Endothelial cell of umbilical vein (primary cell): ENCODE measurements around the gene CNOT4. TPM values are rescaled to one million over a fixed set of nuclear protein-coding genes. Genes with fewer than 3 reads are reported as not detected.

ENCODE experiments used
- BruUV-seq: library from RNA; stranded (reverse); fragments of 400-500 nt; replicated peaks from 2 replicates; lab custom pipeline; 2021; lab: Mats Ljungman, UMichigan
- CTCF ChIA-PET: fragments of 300-600, 350-600 bp; sonication (Branson Sonifier 250); formaldehyde crosslinking; loops from one replicate; lab custom pipeline; 2021; ENCODE audit warnings: antibody characterized with exemption, inconsistent platforms; lab: Charles Lee
- POLR2A ChIA-PET: fragments of 300-600, 350-600 bp; sonication (Branson Sonifier 250); formaldehyde crosslinking; loops from one replicate; lab custom pipeline; 2021; ENCODE audit warnings: antibody characterized with exemption, inconsistent platforms; lab: Charles Lee
- DNase-seq: peaks from one replicate; pipeline ENCODE4 v3.0.0-alpha.2; 2011; ENCODE audit warnings: low read depth, low spot score
- FAIRE-seq: peaks from 2 replicates; lab custom pipeline; 2011; peaks lifted over from hg19 to GRCh38; lab: Jason Lieb, UNC
- H2AFZ ChIP-seq: 2 replicates; pipeline ENCODE4 v1.6.0; 2012; ENCODE audit warnings: low read depth, low read length, control low read depth, inconsistent platforms
- H3K27ac ChIP-seq: 2 replicates; pipeline ENCODE4 v1.5.1; 2011; ENCODE audit warnings: low read depth, mild to moderate bottlenecking, control low read depth, low read length, moderate library complexity; ENCODE audit not compliant: insufficient read depth
- H3K27me3 ChIP-seq, 2 experiments: 2 replicates each; pipeline versions ENCODE4 v1.6.0 to v1.6.1; 2011; ENCODE audit warnings: low read length in 2 of 2, mixed read lengths in 1 of 2; ENCODE audit not compliant: control insufficient read depth in 2 of 2, insufficient read depth in 2 of 2
- H3K36me3 ChIP-seq, 2 experiments: 2 replicates in 1 of 2; 3 replicates in 1 of 2; pipeline ENCODE4 v1.5.1; 2011; ENCODE audit warnings: low read length in 2 of 2, mild to moderate bottlenecking in 1 of 2, moderate library complexity in 1 of 2; ENCODE audit not compliant: control insufficient read depth in 2 of 2, insufficient read depth in 2 of 2; ENCODE audit errors: extremely low read depth in 1 of 2
- H3K4me1 ChIP-seq: 3 replicates; pipeline ENCODE4 v1.5.1; 2011; ENCODE audit warnings: mild to moderate bottlenecking, low read length; ENCODE audit not compliant: control insufficient read depth, insufficient read depth; ENCODE audit errors: extremely low read depth
- H3K4me2 ChIP-seq: 2 replicates; pipeline ENCODE4 v1.6.1; 2011; ENCODE audit warnings: low read length, control low read depth, mixed read lengths; ENCODE audit not compliant: insufficient read depth
- H3K4me3 ChIP-seq, 3 experiments: fragments of 200-600 bp in 1 of 3; sonication (generic), shearing (Covaris generic) in 1 of 3; replicated peaks in 1 of 3; 2 replicates each; pipeline ENCODE4 v1.5.1; 2011 to 2016; ENCODE audit warnings: control low read depth in 3 of 3, low read length in 3 of 3, mild to moderate bottlenecking in 2 of 3, inconsistent platforms in 1 of 3, low read depth in 1 of 3, moderate library complexity in 1 of 3; ENCODE audit not compliant: insufficient read depth in 1 of 3
- H3K79me2 ChIP-seq: 2 replicates; pipeline ENCODE4 v1.6.0; 2012; ENCODE audit warnings: low read length, inconsistent platforms; ENCODE audit not compliant: control insufficient read depth, insufficient read depth
- H3K9ac ChIP-seq: replicated peaks from 2 replicates; pipeline ENCODE3; 2011; ENCODE audit warnings: low read length, control low read depth; ENCODE audit not compliant: insufficient read depth; ENCODE audit errors: extremely low read depth
- H3K9me1 ChIP-seq: replicated peaks from 3 replicates; pipeline ENCODE4 v1.6.0; 2011; ENCODE audit warnings: mild to moderate bottlenecking, low read length; ENCODE audit not compliant: control insufficient read depth, insufficient read depth; ENCODE audit errors: extremely low read depth
- H3K9me3 ChIP-seq: replicated peaks from 2 replicates; pipeline ENCODE4 v1.5.1; 2012; ENCODE audit warnings: low read length, inconsistent platforms; ENCODE audit not compliant: control insufficient read depth, insufficient read depth
- H4K20me1 ChIP-seq: replicated peaks from 2 replicates; pipeline ENCODE3; 2011; ENCODE audit warnings: mild to moderate bottlenecking, low read length; ENCODE audit not compliant: control insufficient read depth, insufficient read depth; ENCODE audit errors: extremely low read depth
- EZH2 ChIP-seq: IDR thresholded peaks from 2 replicates; pipeline ENCODE4 v1.6.1; 2012; ENCODE audit warnings: borderline replicate concordance, low read depth, mild to moderate bottlenecking, moderate library complexity, low read length, inconsistent platforms; ENCODE audit not compliant: severe bottlenecking
- FOS ChIP-seq: IDR thresholded peaks from 2 replicates; pipeline ENCODE4 v1.6.1; 2011; ENCODE audit warnings: mild to moderate bottlenecking, low read length, moderate library complexity, borderline replicate concordance; ENCODE audit not compliant: insufficient read depth
- POLR2A ChIP-seq: IDR thresholded peaks from 2 replicates; pipeline ENCODE4 v1.6.1; 2012; ENCODE audit warnings: low read depth, mild to moderate bottlenecking, control low read depth, low read length
- POLR2AphosphoS5 ChIP-seq: IDR thresholded peaks from 2 replicates; pipeline ENCODE4 v1.6.1; 2012; ENCODE audit warnings: low read depth, mild to moderate bottlenecking, control low read depth, low read length, moderate library complexity; ENCODE audit not compliant: insufficient read depth
- dilution Hi-C: fragments of 300-500 bp; cut with MboI; formaldehyde crosslinking; loops from one replicate; pipeline ENCODE4 v1.15.0; 2019; ENCODE audit warnings: low sequenced_read_pairs; ENCODE audit not compliant: extremely low pct_ligation_motif_present
- intact Hi-C: fragments of 100-400 bp; cut with micrococcal nuclease; formaldehyde crosslinking; loops from one replicate; pipeline ENCODE4 v1.10.0; 2022
- polyA plus RNA-seq, 4 experiments: library from polyadenylated mRNA; depleted of rRNA in 3 of 4; stranded (reverse) in 3 of 4; unstranded in 1 of 4; fragments of >200 nt; gene quantifications; 2 replicates each; pipeline versions ENCODE4 v1.2.1 to v1.2.3, GENCODE V29; 2011 to 2012; ENCODE audit warnings: missing spikeins in 1 of 4
- total RNA-seq: library from RNA; stranded (reverse); gene quantifications from 2 replicates; pipeline ENCODE4 v1.2.3, GENCODE V29; 2021
- TF ChIP-seq, protein P1 (sequence below): IDR thresholded peaks from 2 replicates; pipeline ENCODE4 v1.6.1; 2011; ENCODE audit not compliant: insufficient read depth, insufficient read length
- TF ChIP-seq, protein P2 (sequence below), 2 donors: IDR thresholded peaks; 1 replicate in 1 of 2; 2 replicates in 1 of 2; pipeline ENCODE4 v1.5.1; 2011; ENCODE audit warnings: low read length in 2 of 2, mild to moderate bottlenecking in 2 of 2, moderate library complexity in 2 of 2, control low read depth in 1 of 2, inconsistent platforms in 1 of 2, low read depth in 1 of 2; ENCODE audit not compliant: insufficient read depth in 1 of 2; ENCODE audit errors: extremely low read depth in 1 of 2

Gene CNOT4
- total and polyA plus RNA-seq, 2 donors (not counting 3 experiments of a cell fraction or from before 2014, with no cell fraction given): 10.3 to 21.7 TPM

GRCh38 chr7:135322571-135323340, 187.1 kb downstream of the CNOT4 start:
- H3K4me3 ChIP-seq: no peak overlapping the region
- H2AFZ ChIP-seq: no peak overlapping the region
- no peak overlapping the region for H3K4me2 ChIP-seq
- no peak overlapping the region for H3K27ac ChIP-seq
- intact Hi-C loops (loop anchor here (5.0 kb wide), 1 partner anchor 40 kb away; no protein-coding TSS in a partner anchor), dilution Hi-C loops (no loop called here)
- FAIRE-seq (no peak), DNase-seq (no peak)
- no peaks in the 10 kb centered on the region for H3K9me1 ChIP-seq
- peaks cover 11% of the 10 kb centered on the region for H3K4me1 ChIP-seq
- ChIA-PET POLR2A (no interaction called here), CTCF (interaction anchor here (1.3 to 1.8 kb wide), 3 partner anchors 12 to 33 kb away, joined by 4 to 7 read pairs (median 4); no protein-coding TSS in a partner anchor)
- no TSS peak for BruUV-seq
- no peaks in the 10 kb centered on the region for H3K27me3 ChIP-seq
- no peaks in the 10 kb centered on the region for H3K79me2 ChIP-seq
- no peaks in the 10 kb centered on the region for H4K20me1 ChIP-seq
- TF ChIP-seq, protein P1, sequence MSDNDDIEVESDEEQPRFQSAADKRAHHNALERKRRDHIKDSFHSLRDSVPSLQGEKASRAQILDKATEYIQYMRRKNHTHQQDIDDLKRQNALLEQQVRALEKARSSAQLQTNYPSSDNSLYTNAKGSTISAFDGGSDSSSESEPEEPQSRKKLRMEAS: no peak
- TF ChIP-seq POLR2AphosphoS5: no peak
- no peak for TF ChIP-seq POLR2A
- no peak for TF ChIP-seq EZH2
- TF ChIP-seq, protein P2, sequence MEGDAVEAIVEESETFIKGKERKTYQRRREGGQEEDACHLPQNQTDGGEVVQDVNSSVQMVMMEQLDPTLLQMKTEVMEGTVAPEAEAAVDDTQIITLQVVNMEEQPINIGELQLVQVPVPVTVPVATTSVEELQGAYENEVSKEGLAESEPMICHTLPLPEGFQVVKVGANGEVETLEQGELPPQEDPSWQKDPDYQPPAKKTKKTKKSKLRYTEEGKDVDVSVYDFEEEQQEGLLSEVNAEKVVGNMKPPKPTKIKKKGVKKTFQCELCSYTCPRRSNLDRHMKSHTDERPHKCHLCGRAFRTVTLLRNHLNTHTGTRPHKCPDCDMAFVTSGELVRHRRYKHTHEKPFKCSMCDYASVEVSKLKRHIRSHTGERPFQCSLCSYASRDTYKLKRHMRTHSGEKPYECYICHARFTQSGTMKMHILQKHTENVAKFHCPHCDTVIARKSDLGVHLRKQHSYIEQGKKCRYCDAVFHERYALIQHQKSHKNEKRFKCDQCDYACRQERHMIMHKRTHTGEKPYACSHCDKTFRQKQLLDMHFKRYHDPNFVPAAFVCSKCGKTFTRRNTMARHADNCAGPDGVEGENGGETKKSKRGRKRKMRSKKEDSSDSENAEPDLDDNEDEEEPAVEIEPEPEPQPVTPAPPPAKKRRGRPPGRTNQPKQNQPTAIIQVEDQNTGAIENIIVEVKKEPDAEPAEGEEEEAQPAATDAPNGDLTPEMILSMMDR (IDR thresholded peaks at IDR 0.05; ENCODE audit: extremely low read depth in 1 of 2, insufficient read depth in 1 of 2, low read depth in 1 of 2, low read length in 2 of 2): no peak
- no peak for TF ChIP-seq FOS
- no peaks in the 10 kb centered on the region for H3K36me3 ChIP-seq
- H3K9ac ChIP-seq: no peak overlapping the region
- H3K9me3 ChIP-seq: no peaks in the 10 kb centered on the region
